GM10847 (cell line): ENCODE data around the gene C1orf21.

ENCODE experiments used
- POLR2A ChIP-seq: IDR thresholded peaks from 2 replicates; pipeline ENCODE4 v1.6.1; 2011; ENCODE audit not compliant: insufficient read length; ENCODE audit errors: extremely low read depth

Gene C1orf21

DNA sequence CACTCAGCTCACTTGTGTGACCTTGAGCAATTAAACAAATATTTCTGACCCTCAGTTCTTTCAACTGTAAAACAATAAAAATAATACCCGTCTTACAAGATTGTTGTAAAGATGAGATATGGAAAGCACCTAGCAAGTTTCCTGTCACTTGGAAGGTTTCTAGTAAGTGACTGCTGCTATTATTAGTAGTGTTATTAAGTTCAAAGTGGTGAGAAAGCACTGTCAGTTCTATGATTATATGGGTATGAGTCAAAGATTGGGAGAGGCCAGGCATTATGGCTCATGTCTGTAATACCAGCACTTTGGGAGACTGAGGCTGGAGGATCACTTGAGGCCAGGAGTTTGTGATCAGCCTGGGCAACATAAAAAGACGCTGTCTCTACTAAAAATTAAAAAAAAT is 145.4 kb downstream of the C1orf21 start:
- TF ChIP-seq POLR2A = no peak

DNA sequence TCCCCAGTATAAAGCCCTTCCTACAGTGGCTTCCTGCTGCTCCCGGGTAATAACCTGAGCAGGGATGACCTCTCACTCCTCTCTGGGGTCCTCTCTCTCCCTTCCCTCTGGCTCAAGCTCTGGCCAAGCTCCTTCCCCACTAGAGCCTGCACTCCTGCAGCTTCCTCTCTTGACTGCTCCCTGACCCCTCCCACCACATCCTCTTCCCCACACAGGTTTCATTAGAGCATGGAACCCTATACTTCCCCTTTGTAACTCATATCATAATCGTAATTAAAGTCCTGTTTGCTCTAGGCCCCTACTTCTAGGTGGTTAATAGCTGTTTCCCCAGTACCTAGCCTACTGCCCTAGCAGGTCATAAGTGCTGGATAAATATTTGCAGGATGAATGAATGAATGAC is 146.2 kb downstream of the C1orf21 start:
- no peak for TF ChIP-seq POLR2A

DNA sequence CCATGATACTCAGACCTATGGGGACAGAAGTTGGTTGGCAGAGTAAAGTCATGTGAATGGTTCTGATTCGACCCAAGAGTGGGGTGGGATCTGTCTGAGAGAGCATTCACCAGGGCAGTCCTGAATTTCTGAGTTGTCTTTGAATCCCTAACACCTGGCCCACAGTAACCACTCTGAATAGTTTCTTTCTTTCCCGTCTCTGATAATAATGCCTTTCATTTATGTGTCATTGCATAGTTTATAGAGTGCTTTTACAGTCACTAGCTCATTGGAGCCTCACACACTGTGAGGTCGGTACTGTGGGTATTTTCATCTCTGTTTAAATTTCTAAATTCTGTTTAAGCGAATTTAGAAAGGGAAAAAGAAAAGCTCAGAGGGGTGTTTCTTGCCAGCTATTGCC is 147.1 kb downstream of the C1orf21 start:
- TF ChIP-seq POLR2A = no peak

- no peak for TF ChIP-seq POLR2A
These were observed 147.9 kb downstream of the C1orf21 start for GRCh38 chr1:184534690-184535089.

DNA sequence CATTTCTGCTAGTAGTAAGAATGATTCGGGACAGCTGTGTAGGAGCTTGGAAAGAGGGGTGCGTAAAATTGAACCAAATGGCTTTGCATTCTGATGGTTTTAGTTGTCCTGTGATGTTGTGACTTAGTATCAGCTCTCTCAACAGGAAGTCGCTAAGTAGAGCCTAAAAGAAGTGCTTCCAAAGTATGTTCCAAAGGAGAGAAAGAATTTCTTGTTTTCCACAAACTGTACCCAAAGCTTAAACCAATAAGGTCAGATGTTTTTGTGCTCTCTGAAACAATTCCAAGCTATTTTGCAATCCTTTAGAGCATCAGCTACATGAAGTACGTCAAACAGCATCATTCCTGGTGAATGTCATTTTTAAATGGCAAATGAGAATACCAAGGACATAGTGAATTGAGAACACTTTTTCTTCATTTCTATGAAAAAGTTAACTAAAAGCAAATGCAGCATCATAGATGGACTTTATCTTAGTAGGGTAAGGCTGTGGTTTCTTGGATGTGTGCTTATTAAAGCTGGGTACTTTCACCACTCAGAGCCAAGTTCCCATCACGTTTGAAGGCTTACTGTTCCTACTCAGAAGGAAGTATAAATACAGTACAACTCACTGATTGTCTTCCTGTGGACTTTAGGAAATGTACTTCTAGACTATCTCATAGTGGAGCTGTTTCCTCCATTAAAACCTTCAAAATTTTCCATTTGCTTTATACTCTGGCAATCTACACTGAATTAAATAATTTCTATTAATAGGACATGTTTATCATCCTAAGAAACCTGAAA is 148.6 kb downstream of the C1orf21 start:
- TF ChIP-seq POLR2A = no peak

GRCh38 chr1:184536246-184536985 is 149.6 kb downstream of the C1orf21 start:
- no peak for TF ChIP-seq POLR2A

- TF ChIP-seq POLR2A = no peak
These were observed 152.8 kb downstream of the C1orf21 start for GRCh38 chr1:184539580-184539979.

- no peak for TF ChIP-seq POLR2A
These were observed 154.8 kb downstream of the C1orf21 start for GRCh38 chr1:184541537-184542152.

- TF ChIP-seq POLR2A = no peak
These were observed 155.5 kb downstream of the C1orf21 start for GRCh38 chr1:184542291-184542690.

DNA sequence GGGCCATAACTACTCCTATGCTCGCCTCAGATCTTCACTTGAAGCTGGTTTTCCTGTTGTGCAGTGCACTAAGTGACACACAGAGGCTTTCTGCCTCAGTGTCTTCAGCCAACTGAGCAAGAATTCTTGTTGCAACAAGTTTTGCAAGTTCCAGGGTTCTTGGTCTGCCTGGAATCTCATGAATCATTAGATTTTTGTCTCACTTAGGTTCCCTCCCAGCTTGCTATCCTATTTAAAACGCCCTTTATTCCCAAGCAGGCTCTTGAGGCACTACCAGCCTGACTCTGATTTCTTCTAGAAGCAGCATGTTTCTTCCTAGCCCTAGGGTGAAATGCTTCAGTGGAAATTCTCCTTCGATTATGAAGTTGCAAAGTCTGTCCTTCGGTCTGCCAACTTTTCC is 158.8 kb downstream of the C1orf21 start:
- TF ChIP-seq POLR2A = no peak

- no peak for TF ChIP-seq POLR2A
These were observed 165.6 kb downstream of the C1orf21 start for GRCh38 chr1:184552446-184552845.

GRCh38 chr1:184553845-184554244 is 167.0 kb downstream of the C1orf21 start:
- no peak for TF ChIP-seq POLR2A

DNA sequence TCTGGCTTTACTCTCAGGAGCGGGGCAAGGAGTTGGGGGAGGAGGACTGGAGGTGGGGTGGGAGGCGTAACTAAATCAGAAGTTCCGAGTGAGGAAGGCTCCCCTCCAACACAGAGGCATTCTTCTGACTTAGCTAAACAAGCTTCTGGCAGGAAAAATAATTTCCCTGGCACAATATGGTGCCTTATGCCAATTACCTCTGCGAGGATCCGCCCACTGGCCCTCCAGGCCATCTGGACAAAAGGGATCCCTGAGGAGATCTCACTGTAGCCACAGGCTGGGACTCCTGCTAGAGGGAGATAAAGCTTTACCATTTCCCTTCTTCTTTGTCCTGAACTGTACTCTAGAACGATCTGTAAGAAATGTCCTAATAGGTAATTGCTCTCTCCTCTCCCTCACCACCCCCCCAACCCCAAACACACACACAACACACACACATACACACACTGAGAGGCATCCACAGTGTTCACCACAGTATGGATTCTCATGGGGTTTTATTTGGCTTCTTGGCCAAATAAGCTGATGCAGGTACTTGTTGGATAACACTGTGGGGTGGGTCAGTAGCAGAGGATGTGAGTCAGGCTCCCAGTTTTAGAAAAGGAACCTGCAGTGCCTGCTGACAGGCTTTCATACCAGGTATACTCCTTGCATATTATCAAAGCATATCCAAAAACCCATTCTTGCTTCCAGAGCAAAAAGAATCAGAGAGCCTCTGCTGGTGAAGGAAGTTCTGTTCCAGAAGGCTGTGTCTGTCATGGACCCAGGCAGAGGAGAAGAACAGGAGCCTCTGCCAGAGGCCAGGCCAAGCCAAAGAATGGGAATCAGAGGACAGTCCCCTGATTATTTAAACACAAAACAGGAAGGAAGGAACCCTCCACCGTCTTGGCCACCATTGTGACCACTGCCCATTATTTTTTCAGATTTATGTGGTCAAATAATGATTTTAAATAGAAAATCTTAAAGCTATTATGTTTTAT is 169.1 kb downstream of the C1orf21 start:
- no peak for TF ChIP-seq POLR2A

- no peak for TF ChIP-seq POLR2A
These were observed 169.8 kb downstream of the C1orf21 start for GRCh38 chr1:184556665-184557064.
